ENCODE results near the gene ATP6V1F.
A peak's percentile ranks its signal among the peaks of the same experiment; 100 is the strongest.

The ATP6V1F gene, protein sequence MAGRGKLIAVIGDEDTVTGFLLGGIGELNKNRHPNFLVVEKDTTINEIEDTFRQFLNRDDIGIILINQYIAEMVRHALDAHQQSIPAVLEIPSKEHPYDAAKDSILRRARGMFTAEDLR
- total RNA-seq: 20.9 to 24.4 (median 23.4) reads per million in 3 donors

DNA sequence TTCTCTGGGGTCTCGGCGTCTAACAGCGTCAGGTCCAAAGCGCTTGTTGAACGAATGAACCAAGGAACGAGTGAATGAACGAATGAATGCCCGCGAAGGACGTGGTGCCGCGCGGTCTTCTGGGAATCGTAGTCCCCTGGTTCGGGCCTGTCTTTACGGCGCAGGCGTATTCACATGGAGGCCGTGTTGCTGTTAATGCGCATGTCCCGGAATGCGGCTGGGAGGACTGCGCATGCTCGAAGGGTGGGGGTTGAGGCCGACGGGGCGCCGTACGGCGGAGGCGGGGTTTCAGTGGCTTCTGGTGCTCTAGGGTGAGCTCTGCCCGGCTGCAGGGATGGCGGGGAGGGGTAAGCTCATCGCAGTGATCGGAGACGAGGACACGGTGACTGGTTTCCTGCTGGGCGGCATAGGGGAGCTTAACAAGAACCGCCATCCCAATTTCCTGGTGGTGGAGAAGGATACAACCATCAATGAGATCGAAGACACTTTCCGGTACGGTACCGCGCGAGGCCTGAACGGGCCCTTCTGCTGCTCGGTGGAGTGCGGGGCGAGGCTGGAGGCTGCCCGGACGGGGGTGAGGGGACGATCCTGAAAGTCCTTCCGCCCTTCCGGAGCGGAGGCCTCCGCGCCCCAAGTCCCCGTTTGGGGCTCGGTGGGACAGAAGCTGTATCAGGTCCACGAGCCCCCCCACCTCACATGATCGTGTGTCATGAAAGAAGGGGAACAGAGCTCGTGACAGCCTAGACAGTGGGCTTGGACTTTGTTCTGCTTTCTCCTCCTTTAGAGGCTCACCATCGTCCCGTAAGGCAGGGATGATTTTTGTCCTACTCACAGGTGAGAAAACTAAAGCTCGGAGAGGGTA lies at the start of gene ATP6V1F:
ATP6V1F (plus strand) TSS at position 286 of the 862 bp plus-strand sequence; CDS start at position 335, 49 bp downstream.
- Histone ChIP-seq H3K4me1 (ENCODE audit: control insufficient read depth, insufficient read depth, low read length, poor library complexity, severe bottlenecking) (peaks cover 10% of the 10 kb centered on the region), H3K4me3 (ENCODE audit: insufficient read depth, low read depth, low read length, poor library complexity, severe bottlenecking) (peak within 1 kb of the TSS; percentile 80), H3K27ac (ENCODE audit: insufficient read depth, low read length, poor library complexity, severe bottlenecking) (peak within 1 kb of the TSS; percentile 77), H3K9me3 (ENCODE audit: control insufficient read depth, low read length) (no peaks in the 10 kb centered on the region), H3K36me3 (ENCODE audit: control insufficient read depth, insufficient read depth, low read length) (peaks cover 10% of the 10 kb centered on the region), H3K27me3 (replicated peaks; ENCODE audit: control insufficient read depth, insufficient read depth, low read length, poor library complexity, severe bottlenecking) (no peaks in the 10 kb centered on the region)
- peak; percentile 98 to 99 (median 99) for DNase-seq

DNA sequence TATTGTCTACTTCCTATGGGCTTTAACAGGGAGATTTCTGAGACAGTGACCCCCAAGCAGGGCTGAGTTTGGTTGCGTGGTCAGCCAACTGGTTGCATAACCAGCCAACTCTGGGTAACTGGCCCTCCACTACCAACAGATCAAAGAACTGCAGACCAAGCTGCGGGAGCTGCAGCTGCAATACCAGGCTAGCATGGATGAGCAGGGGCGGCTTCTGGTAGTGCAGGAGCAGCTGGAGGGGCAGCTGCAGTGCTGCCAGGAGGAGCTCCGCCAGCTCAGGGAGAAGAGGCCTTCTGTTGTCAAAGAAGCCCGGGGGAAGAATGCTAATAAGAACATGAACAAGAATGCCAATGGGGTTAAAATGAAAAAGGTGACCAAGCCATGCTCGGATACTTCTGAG lies 48.2 kb upstream of the ATP6V1F start:
- Histone ChIP-seq H3K4me3 (ENCODE audit: insufficient read depth, low read depth, low read length, poor library complexity, severe bottlenecking) (no peak overlapping the region), H3K27me3 (replicated peaks; ENCODE audit: control insufficient read depth, insufficient read depth, low read length, poor library complexity, severe bottlenecking) (no peaks in the 10 kb centered on the region), H3K36me3 (ENCODE audit: control insufficient read depth, insufficient read depth, low read length) (no peaks in the 10 kb centered on the region), H3K4me1 (ENCODE audit: control insufficient read depth, insufficient read depth, low read length, poor library complexity, severe bottlenecking) (no peaks in the 10 kb centered on the region), H3K27ac (ENCODE audit: insufficient read depth, low read length, poor library complexity, severe bottlenecking) (no peak overlapping the region), H3K9me3 (ENCODE audit: control insufficient read depth, low read length) (no peaks in the 10 kb centered on the region)
- no peak for DNase-seq

DNA sequence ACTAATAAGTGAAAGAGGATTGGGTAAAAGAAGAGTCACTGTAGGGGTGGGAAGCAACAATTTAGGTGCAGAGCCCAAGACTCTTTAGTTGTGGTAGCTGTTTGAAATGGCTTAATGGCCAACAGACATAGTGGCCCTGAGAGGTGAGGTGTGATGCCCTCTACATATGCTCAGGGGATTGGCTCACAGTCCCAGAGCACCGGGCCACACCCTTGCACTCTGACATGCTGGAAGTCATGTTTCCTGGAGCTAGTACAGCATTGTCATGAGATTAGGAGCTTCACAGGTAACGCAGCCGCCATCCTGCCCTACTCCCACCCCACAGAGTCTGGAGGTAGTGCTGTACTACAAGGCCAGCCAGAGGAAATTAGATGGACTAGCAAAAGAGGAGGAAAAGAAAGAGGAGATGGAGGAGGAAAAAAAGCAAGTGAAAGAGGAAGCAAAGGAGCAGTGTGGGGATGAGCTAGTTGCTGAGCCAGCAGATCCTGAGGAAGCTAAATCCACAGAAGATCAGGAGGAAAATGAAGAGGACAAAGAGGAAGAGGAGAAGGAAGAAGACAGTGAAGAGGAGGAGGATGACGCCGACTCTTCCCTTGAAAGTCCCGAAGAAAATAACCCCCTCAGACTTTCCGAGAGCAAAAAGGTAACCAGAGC lies 47.2 kb upstream of the ATP6V1F start:
- no peak for DNase-seq
- Histone ChIP-seq H3K9me3 (ENCODE audit: control insufficient read depth, low read length) (no peaks in the 10 kb centered on the region), H3K4me1 (ENCODE audit: control insufficient read depth, insufficient read depth, low read length, poor library complexity, severe bottlenecking) (no peaks in the 10 kb centered on the region), H3K27me3 (replicated peaks; ENCODE audit: control insufficient read depth, insufficient read depth, low read length, poor library complexity, severe bottlenecking) (no peaks in the 10 kb centered on the region), H3K4me3 (ENCODE audit: insufficient read depth, low read depth, low read length, poor library complexity, severe bottlenecking) (no peak overlapping the region), H3K36me3 (ENCODE audit: control insufficient read depth, insufficient read depth, low read length) (no peaks in the 10 kb centered on the region), H3K27ac (ENCODE audit: insufficient read depth, low read length, poor library complexity, severe bottlenecking) (no peak overlapping the region)

DNA sequence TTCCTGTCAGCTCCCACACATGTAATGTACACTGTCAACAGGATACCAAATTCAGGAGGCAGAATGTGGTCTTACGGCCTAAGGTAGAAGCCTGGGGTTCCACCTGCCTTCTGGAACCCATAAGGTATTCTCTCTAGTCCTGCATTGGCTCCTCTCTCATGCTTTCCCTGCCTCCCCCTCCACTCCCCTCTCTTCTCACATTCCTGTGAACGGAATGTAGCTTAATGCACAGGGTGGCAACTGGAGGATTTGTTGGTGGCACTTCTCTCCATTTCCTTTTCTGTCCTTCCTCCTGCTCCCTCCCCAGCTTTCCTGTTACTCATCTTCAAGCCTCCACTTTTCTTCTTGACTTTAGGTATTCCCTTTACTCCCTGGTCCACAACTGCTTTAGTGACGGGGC lies 44.0 kb upstream of the ATP6V1F start:
- H3K9me3 ChIP-seq (ENCODE audit: control insufficient read depth, low read length): no peaks in the 10 kb centered on the region
- no peak overlapping the region for H3K4me3 ChIP-seq (ENCODE audit: insufficient read depth, low read depth, low read length, poor library complexity, severe bottlenecking)
- DNase-seq: no peak
- no peaks in the 10 kb centered on the region for H3K36me3 ChIP-seq (ENCODE audit: control insufficient read depth, insufficient read depth, low read length)
- H3K27me3 ChIP-seq (replicated peaks; ENCODE audit: control insufficient read depth, insufficient read depth, low read length, poor library complexity, severe bottlenecking): no peaks in the 10 kb centered on the region
- no peaks in the 10 kb centered on the region for H3K4me1 ChIP-seq (ENCODE audit: control insufficient read depth, insufficient read depth, low read length, poor library complexity, severe bottlenecking)
- H3K27ac ChIP-seq (ENCODE audit: insufficient read depth, low read length, poor library complexity, severe bottlenecking): no peak overlapping the region

DNA sequence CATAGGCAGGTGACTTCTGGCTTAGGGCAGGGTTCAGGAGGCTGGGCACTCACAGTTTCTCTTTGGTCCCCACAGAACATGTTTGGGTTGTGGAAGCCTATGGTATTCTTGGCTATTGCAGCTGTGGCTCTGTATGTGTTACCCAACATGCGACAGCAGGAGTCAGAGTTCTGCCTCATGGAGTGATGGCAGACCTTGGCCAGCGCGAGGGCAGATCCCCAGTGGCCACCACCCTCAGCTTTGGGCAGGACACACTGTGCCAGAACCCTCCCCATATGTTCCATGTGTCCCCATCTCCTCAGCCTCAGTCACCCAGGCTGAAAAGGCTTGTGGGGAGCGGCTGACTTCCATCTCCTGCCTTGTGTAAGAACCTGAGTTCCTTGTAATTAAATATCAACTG lies 40.9 kb upstream of the ATP6V1F start:
- no peak overlapping the region for H3K4me3 ChIP-seq (ENCODE audit: insufficient read depth, low read depth, low read length, poor library complexity, severe bottlenecking)
- H3K9me3 ChIP-seq (ENCODE audit: control insufficient read depth, low read length): no peaks in the 10 kb centered on the region
- no peaks in the 10 kb centered on the region for H3K4me1 ChIP-seq (ENCODE audit: control insufficient read depth, insufficient read depth, low read length, poor library complexity, severe bottlenecking)
- no peak for DNase-seq
- H3K27ac ChIP-seq (ENCODE audit: insufficient read depth, low read length, poor library complexity, severe bottlenecking): no peak overlapping the region
- no peaks in the 10 kb centered on the region for H3K27me3 ChIP-seq (replicated peaks; ENCODE audit: control insufficient read depth, insufficient read depth, low read length, poor library complexity, severe bottlenecking)
- no peaks in the 10 kb centered on the region for H3K36me3 ChIP-seq (ENCODE audit: control insufficient read depth, insufficient read depth, low read length)

DNA sequence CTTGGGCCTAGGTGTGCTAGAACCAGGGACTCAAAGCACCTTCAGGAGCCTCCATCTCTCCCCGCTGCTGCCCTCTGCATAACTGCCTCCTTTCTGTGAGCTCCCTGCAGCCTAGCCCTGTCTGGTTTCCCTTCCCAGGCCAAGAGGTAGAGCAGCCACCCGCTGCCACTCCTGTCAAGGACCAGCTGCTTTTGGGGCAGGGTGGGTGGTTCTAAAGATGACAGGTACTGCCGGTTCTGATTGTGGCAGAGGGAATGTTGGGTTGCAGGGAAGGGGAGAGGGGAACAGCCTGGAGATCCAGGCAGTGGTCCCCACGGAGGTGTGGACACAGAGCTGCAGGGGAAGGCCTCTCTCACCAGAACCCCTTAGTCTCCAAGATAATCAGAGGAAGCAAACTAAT lies 36.1 kb upstream of the ATP6V1F start:
- H3K4me3 ChIP-seq (ENCODE audit: insufficient read depth, low read depth, low read length, poor library complexity, severe bottlenecking): no peak overlapping the region
- H3K4me1 ChIP-seq (ENCODE audit: control insufficient read depth, insufficient read depth, low read length, poor library complexity, severe bottlenecking): peaks cover 19% of the 10 kb centered on the region
- H3K9me3 ChIP-seq (ENCODE audit: control insufficient read depth, low read length): no peaks in the 10 kb centered on the region
- H3K27ac ChIP-seq (ENCODE audit: insufficient read depth, low read length, poor library complexity, severe bottlenecking): no peak overlapping the region
- peaks cover 25% of the 10 kb centered on the region for H3K27me3 ChIP-seq (replicated peaks; ENCODE audit: control insufficient read depth, insufficient read depth, low read length, poor library complexity, severe bottlenecking)
- DNase-seq: no peak
- H3K36me3 ChIP-seq (ENCODE audit: control insufficient read depth, insufficient read depth, low read length): no peaks in the 10 kb centered on the region

DNA sequence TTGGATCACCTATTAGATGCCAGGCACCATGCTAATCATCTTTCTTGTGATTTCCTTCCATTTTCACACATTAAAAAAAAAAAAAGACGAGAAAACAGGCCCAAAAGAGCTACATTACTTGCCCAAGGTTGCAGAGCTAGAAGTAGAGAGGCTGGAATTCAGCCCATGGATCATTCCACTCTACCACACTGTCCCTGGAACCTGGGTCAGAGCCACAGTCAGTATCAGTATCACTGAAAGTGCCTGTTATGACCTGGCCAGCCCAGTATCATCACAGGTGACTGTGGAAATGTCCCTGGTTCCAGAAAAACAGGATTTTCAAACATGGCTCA lies 35.8 kb upstream of the ATP6V1F start:
- H3K27me3 ChIP-seq (replicated peaks; ENCODE audit: control insufficient read depth, insufficient read depth, low read length, poor library complexity, severe bottlenecking): peaks cover 29% of the 10 kb centered on the region
- no peak for DNase-seq
- H3K9me3 ChIP-seq (ENCODE audit: control insufficient read depth, low read length): no peaks in the 10 kb centered on the region
- H3K36me3 ChIP-seq (ENCODE audit: control insufficient read depth, insufficient read depth, low read length): no peaks in the 10 kb centered on the region
- H3K4me1 ChIP-seq (ENCODE audit: control insufficient read depth, insufficient read depth, low read length, poor library complexity, severe bottlenecking): peaks cover 19% of the 10 kb centered on the region
- no peak overlapping the region for H3K4me3 ChIP-seq (ENCODE audit: insufficient read depth, low read depth, low read length, poor library complexity, severe bottlenecking)
- H3K27ac ChIP-seq (ENCODE audit: insufficient read depth, low read length, poor library complexity, severe bottlenecking): no peak overlapping the region

DNA sequence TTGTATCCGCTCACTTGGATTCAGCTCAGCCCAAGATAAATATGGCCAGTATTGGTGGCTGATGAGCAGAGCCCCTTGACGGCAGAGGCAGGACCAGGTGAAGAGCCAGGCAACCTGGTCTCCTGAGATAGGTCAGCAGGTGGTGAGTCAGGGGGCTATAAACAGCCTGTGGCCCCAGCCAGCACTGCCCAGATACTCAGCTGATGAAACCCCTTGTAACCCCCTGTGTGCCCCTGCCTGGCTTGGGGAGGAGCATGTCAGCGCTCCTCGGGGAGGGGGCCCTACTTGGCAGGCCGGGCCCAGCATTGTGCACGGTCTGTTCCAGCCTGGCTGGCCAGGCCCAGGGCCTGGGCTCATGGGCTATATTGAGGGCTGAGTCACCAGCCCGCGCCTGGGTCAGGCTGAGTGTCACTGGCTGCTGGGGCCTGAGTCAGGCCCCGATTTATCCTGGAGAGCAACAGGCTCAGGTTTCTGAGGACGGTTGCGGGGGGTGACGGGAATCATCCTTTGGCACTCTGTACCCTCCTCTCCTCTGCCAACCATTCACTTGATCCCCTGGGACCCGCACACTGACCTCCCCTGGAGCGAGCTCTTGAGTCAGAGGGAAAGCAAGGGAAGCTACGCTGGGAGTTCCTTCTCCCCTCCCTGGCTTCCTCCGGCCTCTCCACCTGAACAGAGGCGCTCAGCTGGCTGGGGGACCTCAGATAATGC lies 35.3 kb upstream of the ATP6V1F start:
- H3K27ac ChIP-seq (ENCODE audit: insufficient read depth, low read length, poor library complexity, severe bottlenecking): no peak overlapping the region
- H3K9me3 ChIP-seq (ENCODE audit: control insufficient read depth, low read length): no peaks in the 10 kb centered on the region
- H3K36me3 ChIP-seq (ENCODE audit: control insufficient read depth, insufficient read depth, low read length): no peaks in the 10 kb centered on the region
- no peak overlapping the region for H3K4me3 ChIP-seq (ENCODE audit: insufficient read depth, low read depth, low read length, poor library complexity, severe bottlenecking)
- no peak for DNase-seq
- H3K4me1 ChIP-seq (ENCODE audit: control insufficient read depth, insufficient read depth, low read length, poor library complexity, severe bottlenecking): peaks cover 19% of the 10 kb centered on the region
- H3K27me3 ChIP-seq (replicated peaks; ENCODE audit: control insufficient read depth, insufficient read depth, low read length, poor library complexity, severe bottlenecking): peaks cover 30% of the 10 kb centered on the region

DNA sequence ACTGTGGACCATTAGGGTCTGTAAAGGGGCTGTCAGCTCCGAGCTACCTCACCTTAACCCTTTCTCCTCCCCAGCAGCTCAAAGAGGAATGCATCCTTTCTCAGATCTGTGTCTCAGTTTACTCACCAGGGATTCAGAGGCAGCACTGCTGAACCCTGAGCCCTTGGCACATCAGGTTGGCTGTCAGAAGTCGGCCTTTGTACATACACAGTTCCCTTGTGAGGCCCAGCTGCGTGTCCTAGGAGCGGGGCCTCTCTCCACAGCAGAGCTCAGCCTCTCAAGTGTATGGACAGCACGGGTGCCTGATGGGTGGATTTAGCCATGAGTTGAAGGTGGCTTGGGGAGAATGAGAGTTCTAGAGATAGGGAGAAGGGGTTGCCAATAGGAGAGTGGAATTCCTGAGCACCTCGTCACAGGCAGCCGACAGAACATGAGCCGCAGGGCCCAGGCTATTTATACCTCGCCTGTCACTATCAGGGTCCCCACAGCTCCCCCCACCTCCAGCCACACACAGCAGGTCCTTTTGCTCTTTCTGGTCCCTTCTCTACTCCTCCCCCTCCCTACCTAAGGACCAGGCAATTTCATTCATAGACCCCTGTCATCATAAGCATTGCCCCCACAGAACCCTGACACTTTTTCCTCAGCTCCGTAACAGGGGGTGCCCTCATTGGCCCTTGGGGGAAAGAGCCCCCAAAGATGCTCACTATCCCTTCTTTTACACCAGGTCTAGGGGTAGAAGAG lies 34.5 kb upstream of the ATP6V1F start:
- Histone ChIP-seq H3K36me3 (ENCODE audit: control insufficient read depth, insufficient read depth, low read length) (no peaks in the 10 kb centered on the region), H3K4me3 (ENCODE audit: insufficient read depth, low read depth, low read length, poor library complexity, severe bottlenecking) (no peak overlapping the region), H3K27me3 (replicated peaks; ENCODE audit: control insufficient read depth, insufficient read depth, low read length, poor library complexity, severe bottlenecking) (peaks cover 30% of the 10 kb centered on the region), H3K27ac (ENCODE audit: insufficient read depth, low read length, poor library complexity, severe bottlenecking) (no peak overlapping the region), H3K9me3 (ENCODE audit: control insufficient read depth, low read length) (no peaks in the 10 kb centered on the region), H3K4me1 (ENCODE audit: control insufficient read depth, insufficient read depth, low read length, poor library complexity, severe bottlenecking) (peaks cover 19% of the 10 kb centered on the region)
- no peak for DNase-seq

Measured in effector memory CD4-positive, alpha-beta T cell (primary cell).